ENCODE results near the gene ARHGEF40.

GRCh38 chr14:21070610-21071224 lies 613 bp downstream of the ARHGEF40 start:
- TF ChIP-seq CTCF (IDR thresholded peaks at IDR 0.05; ENCODE audit: low read depth, low read length, poor library complexity, severe bottlenecking) (no peak), EZH2phosphoT487 (IDR thresholded peaks at IDR 0.05; ENCODE audit: borderline replicate concordance, low read length) (0 out of 2 replicates have a peak, but pooled peaks have one; percentile 53)
